Measurements from ENCODE around the gene PTPN2. TPM values are rescaled to one million over a fixed set of nuclear protein-coding genes. Genes with fewer than 3 reads are reported as not detected.
A peak's percentile ranks its signal among the peaks of the same experiment; 100 is the strongest.
"Not testable (repeated sequence)": the region's sequence is repeated elsewhere in the genome, so short reads cannot be mapped to it uniquely, and the experiment has no call there.

PTPN2 gene
- polyA plus RNA-seq, 6 donors from 2014 or later, result 84.6 to 112 (median 99.1) TPM

DNA sequence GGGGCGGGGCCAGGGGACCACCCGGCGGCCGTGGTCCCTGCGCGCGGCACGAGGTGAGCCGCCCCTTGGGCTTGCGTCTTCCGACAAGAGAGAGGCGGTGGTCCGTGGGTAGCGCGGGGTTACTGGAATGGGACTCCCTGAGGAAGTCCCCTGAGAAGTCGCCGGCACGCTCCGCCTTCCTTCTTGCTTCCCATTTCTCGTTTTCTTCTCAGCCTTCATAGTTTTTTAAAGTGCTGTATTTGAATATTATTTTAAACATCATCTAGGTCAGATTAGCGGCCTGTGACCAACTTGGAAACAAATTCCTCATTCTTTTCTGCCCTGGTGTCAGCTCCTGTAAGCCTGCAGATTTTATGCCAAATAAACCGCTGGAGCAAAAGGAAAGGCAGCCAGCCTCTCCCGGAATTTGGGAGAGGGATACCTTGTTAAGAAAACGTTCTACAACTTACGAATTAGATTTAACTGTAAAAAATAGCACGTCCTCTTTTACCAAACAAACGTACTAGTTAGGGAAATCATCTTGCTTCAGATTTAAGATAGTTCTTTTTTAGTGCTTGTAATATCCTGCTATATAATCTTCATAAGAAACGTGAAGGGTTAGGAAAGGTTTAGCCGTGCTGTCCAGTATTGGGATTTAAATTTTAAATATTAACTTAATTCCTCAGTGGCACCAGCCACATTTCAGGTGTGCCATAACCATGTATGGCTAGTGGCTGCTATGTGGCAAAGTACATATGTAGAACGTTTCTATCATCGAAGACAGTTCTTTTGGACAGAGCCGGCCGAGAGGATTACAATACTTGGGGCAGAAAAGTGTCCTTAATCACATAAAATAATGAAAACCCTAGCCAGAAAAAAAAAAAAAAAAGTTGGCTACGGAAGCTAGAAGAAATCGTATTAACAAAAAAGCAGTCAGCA, 628 bp upstream of the PTPN2 start:
- peak overlapping the region; percentile 96 to 99 (median 98) for H3K27ac Mint-ChIP-seq
- peak; percentile 63 for ATAC-seq (ENCODE audit: low read depth in 2 of 2)
- no peaks in the 10 kb centered on the region for H3K9me3 Mint-ChIP-seq
- peaks cover 44 to 63% (median 52%) of the 10 kb centered on the region in 3 donors for H3K4me1 Mint-ChIP-seq
- H3K36me3 Mint-ChIP-seq, result no peaks in the 10 kb centered on the region
- no peaks in the 10 kb centered on the region for H3K27me3 Mint-ChIP-seq
- peak overlapping the region; percentile 79 to 98 (median 90) for H3K4me3 Mint-ChIP-seq
- DNase-seq, result no peak

DNA sequence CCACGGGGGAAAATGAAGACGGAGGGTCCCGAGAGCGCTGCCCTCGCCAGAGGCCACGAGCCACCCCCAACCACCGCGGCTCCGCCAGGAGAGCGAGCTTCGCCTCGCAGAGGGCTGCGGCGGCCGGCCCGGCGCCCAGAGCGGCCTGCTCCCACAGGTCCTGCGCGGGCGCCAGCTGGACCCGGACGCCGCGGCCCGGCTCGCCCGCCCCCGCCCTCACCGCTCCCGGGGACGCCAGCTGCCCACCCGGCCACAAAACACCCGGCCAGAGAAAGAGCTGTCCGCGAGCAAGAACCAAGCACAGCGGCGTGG, 709 bp downstream of the PTPN2 start:
- H3K4me3 Mint-ChIP-seq, result peak overlapping the region; percentile 89 to 98 (median 94)
- ATAC-seq (ENCODE audit: low read depth in 2 of 2), result no peak
- DNase-seq, result no peak
- H3K27ac Mint-ChIP-seq, result peak overlapping the region; percentile 96 to 99 (median 96)
- peaks cover 55 to 76% (median 62%) of the 10 kb centered on the region in 3 donors for H3K4me1 Mint-ChIP-seq
- no peaks in the 10 kb centered on the region for H3K36me3 Mint-ChIP-seq
- H3K9me3 Mint-ChIP-seq, result no peaks in the 10 kb centered on the region
- H3K27me3 Mint-ChIP-seq, result no peaks in the 10 kb centered on the region

DNA sequence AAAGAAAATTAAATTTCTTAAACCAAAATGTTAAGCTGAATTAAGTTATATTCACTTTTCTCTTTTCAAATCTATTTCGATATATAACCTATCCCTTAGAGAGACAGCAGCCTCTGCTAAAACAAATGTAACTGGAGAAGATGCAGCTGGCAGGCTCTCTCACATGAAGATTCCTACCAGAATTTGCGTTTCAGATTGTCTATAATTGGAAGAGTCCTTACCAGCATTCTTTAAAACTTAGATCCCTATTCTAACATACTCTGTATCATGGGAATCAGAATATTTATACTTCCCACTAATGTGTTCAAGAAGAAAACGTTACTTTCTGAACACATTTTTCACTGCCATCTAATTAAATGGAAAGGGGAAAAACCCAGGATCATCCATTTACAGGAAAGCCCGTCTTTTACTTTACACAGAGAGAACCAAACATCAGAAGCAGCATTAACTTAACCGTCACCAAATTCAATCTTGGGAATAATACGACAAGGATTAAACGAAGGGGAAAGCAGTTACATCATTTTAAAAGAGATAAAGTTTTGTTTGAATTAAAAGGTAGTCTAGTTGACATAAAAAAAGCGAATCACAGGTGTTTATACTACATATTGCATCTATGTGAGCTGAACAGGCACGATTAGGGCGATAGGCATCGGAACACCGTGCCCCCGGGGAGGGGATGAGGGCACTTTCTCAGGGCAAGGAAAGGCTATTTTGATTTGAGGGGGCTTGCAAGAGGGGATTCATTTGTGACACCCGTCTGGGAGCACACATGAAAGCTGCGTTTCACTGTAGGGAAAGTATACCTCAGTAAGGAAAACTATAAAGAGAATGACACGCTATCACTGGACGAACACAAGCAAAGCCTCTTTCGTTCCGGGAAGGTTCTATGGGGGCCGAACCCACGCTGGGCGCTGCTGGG, 1.3 kb downstream of the PTPN2 start:
- Mint-ChIP-seq H3K27me3 (no peaks in the 10 kb centered on the region), H3K9me3 (no peaks in the 10 kb centered on the region), H3K4me1 (peaks cover 59 to 79% (median 67%) of the 10 kb centered on the region in 3 donors), H3K36me3 (no peaks in the 10 kb centered on the region), H3K27ac (peak overlapping the region; percentile 79 to 98 (median 96)), H3K4me3 (peak overlapping the region; percentile 85 to 98 (median 94))
- no peak for ATAC-seq (ENCODE audit: low read depth in 2 of 2)
- DNase-seq, result no peak

DNA sequence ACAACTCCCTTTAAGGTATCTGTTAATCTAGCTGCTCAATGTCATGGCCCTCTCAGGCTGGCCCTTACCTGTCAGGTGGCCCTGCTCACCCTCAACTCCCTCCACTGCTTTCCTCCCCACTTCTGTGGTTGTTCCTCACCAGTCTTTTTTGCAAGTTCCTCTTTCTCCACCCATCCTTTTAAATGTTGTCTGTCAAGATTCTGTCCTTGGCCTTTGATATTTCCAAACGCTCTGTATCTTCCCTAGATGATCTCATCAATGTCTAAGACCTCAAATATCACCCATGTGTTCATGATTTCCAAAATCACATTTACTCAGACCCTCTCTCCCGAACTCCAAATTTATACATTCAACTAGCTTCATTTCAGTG, 3.5 kb downstream of the PTPN2 start:
- H3K27ac Mint-ChIP-seq, result peak overlapping the region; percentile 15 to 97 (median 81)
- peaks cover 70 to 78% (median 75%) of the 10 kb centered on the region in 3 donors for H3K4me1 Mint-ChIP-seq
- H3K4me3 Mint-ChIP-seq, result peak overlapping the region; percentile 2 to 98 (median 40)
- H3K27me3 Mint-ChIP-seq, result no peaks in the 10 kb centered on the region
- peak; percentile 41 for DNase-seq
- H3K36me3 Mint-ChIP-seq, result peaks cover 0 to 6% of the 10 kb centered on the region in 2 donors
- H3K9me3 Mint-ChIP-seq, result no peaks in the 10 kb centered on the region
- no peak for ATAC-seq (ENCODE audit: low read depth in 2 of 2)

DNA sequence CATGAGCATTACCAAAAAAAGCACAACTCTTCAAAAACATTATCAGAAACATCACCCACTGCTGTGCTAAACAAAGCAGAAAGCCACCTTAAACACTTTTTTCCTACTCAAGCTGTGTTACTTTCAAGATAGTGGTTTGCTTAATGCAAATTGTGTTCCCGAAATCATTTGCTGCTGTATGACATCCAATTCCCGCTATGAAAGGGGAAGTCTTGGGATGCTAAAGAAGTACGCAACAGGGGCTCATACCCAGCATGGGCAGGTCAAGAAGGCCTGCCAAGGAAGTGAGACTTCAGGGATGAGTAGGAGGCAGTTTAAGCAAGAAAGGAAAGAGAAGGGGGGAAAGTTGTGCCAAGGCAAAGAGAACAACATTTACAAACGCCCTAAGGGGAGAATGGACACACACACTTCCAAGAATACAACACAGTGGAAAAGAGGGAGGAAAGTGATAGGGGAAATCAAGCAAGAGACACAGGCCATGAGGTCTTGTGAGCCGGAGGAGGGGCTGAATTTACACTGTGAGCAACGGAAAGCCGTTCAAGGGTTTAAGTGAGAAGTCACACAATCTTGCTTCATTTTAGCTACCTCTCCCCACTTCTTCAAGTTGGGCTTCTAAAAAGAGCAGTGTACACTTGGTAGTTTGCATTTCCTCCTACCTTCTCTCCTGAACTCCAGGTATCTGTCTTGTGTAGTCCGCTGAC, 4.0 kb downstream of the PTPN2 start:
- no peak for ATAC-seq (ENCODE audit: low read depth in 2 of 2)
- no peaks in the 10 kb centered on the region for H3K9me3 Mint-ChIP-seq
- H3K36me3 Mint-ChIP-seq, result peaks cover 0 to 6% of the 10 kb centered on the region in 2 donors
- H3K4me1 Mint-ChIP-seq, result peaks cover 67 to 77% (median 73%) of the 10 kb centered on the region in 3 donors
- peak overlapping the region; percentile 30 to 97 (median 81) for H3K27ac Mint-ChIP-seq
- DNase-seq, result no peak
- peak overlapping the region; percentile 14 to 98 (median 62) for H3K4me3 Mint-ChIP-seq
- H3K27me3 Mint-ChIP-seq, result no peaks in the 10 kb centered on the region

DNA sequence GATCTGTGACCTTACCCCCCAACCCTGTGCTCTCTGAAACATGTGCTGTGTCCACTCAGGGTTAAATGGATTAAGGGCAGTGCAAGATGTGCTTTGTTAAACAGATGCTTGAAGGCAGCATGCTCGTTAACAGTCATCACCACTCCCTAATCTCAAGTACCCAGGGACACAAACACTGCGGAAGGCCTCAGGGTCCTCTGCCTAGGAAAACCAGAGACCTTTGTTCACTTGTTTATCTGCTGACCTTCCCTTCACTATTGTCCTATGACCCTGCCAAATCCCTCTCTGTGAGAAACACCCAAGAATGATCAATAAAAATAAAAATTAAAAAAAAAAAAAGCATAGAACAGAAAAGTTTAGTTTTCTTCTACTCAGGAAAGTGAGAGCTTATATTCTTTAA, 9.0 kb downstream of the PTPN2 start:
- H3K27ac Mint-ChIP-seq, result peak overlapping the region in 1 of 6 donors; percentile 19
- not testable (repeated sequence) for H3K4me3 Mint-ChIP-seq; H3K36me3 Mint-ChIP-seq; H3K9me3 Mint-ChIP-seq; ATAC-seq (ENCODE audit: low read depth in 2 of 2); H3K27me3 Mint-ChIP-seq; DNase-seq
- H3K4me1 Mint-ChIP-seq, result peaks cover 36 to 47% (median 44%) of the 10 kb centered on the region in 3 donors

DNA sequence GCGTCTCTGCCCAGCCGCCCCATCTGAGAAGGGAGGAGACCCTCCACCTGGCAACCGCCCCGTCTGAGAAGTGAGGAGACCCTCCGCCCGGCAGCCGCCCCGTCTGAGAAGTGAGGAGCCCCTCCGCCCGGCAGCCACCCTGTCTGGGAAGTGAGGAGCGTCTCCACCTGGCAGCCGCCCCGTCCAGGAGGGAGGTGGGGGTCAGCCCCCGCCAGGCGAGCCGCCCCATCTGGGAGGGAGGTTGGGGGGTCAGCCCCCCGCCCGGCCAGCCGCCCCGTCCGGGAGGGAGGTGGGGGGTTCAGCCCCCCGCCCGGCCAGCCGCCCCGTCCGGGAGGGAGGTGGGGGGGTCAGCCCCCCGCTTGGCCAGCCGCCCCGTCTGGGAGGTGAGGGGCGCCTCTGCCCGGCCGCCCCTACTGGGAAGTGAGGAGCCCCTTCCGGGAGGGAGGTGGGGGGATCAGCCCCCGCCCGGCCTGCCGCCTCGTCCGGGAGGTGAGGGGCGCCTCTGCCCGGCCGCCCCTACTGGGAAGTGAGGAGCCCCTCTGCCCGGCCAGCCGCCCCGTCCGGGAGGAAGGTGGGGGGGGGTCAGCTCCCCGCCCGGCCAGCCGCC, 10.0 kb downstream of the PTPN2 start:
- H3K4me3 Mint-ChIP-seq; H3K9me3 Mint-ChIP-seq; DNase-seq; ATAC-seq (ENCODE audit: low read depth in 2 of 2); H3K36me3 Mint-ChIP-seq; H3K27ac Mint-ChIP-seq; H3K27me3 Mint-ChIP-seq: not testable (repeated sequence)
- H3K4me1 Mint-ChIP-seq, result peaks cover 27 to 38% (median 34%) of the 10 kb centered on the region in 3 donors

DNA sequence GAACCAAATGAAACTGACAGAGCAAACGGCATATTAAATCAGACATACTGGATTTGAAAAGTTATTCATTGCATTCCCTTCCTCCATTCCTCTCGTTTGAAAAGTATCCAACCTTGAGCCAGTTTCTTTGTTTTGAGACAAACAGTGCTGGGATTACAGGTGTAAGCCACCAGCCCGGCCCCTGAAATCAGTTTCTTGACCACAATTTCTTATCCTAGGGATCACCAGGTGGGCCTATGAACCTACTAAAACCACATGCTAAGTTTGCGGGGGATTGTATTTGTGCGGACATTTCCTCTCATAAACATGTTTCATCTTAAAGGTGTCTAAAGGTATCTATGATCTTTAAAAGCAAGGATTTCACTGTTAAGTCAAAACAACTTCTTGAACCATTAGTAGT, 11.6 kb downstream of the PTPN2 start:
- ATAC-seq (ENCODE audit: low read depth in 2 of 2), result no peak
- Mint-ChIP-seq H3K4me3 (no peak overlapping the region), H3K27ac (peak overlapping the region in 3 of 6 donors; percentile 20 to 77 (median 59)), H3K9me3 (no peaks in the 10 kb centered on the region), H3K36me3 (peaks cover 0 to 6% of the 10 kb centered on the region in 2 donors), H3K4me1 (peaks cover 23 to 32% (median 30%) of the 10 kb centered on the region in 3 donors), H3K27me3 (no peaks in the 10 kb centered on the region)
- no peak for DNase-seq

DNA sequence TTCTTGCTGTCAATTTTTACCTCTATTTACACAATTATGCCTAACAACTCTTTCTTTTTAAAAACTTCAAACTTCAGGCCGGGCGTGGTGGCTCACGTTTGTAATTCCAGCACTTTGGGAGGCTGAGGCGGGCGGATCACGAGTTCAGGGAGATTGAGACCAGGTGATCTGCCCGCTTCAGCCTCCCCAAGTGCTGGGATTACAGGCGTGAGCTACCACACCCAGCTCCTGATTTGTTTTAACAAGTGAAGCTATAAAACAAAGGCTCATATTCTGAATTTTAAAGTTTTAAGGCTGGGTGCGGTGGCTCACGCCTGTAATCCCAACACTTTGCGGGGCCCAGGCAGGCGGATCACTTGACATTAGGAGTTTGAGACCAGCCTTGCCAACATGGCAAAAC, 15.5 kb downstream of the PTPN2 start:
- ATAC-seq (ENCODE audit: low read depth in 2 of 2) (no peak), DNase-seq (no peak)
- H3K9me3 Mint-ChIP-seq, result no peaks in the 10 kb centered on the region
- H3K4me1 Mint-ChIP-seq, result peaks cover 14 to 25% (median 22%) of the 10 kb centered on the region in 3 donors
- H3K4me3 Mint-ChIP-seq, result no peak overlapping the region
- H3K36me3 Mint-ChIP-seq, result no peaks in the 10 kb centered on the region
- peak overlapping the region in 2 of 6 donors; percentile 6 to 70 for H3K27ac Mint-ChIP-seq
- no peaks in the 10 kb centered on the region for H3K27me3 Mint-ChIP-seq

DNA sequence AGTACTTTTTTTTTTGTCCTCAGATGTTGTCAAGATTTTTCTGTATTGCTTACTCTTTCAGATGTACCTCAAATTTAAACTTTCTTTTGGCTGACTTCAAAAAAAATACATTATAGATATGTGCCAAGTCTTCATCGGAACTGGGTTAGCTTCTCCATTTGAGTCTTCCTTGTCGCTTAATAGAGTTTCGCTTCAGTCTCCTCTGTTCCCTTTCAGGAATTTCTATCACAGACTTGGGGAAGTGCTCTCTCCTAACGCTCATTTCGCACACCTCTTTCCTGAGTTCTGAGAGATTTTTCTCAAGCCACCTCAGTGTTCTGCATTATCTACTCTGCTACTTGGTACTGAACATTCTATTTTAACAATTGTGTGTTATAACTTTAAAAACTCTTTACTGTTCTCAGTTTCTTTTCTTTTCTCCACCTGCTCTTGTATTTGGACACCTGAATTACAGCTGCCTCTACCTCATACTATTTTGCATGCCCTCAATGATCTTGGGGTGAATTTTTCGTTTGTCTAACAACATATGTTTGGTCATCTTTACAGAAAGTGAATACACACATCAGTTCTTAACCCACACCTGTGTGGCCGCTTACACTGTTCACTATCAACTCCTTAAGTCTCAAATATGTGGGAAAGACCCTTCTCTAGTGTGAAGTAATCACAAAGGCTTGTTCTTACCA, 16.5 kb downstream of the PTPN2 start:
- Mint-ChIP-seq H3K27ac (peak overlapping the region in 4 of 6 donors; percentile 23 to 58 (median 38)), H3K36me3 (no peaks in the 10 kb centered on the region), H3K4me1 (peaks cover 24 to 34% (median 32%) of the 10 kb centered on the region in 3 donors), H3K4me3 (no peak overlapping the region), H3K27me3 (no peaks in the 10 kb centered on the region), H3K9me3 (no peaks in the 10 kb centered on the region)
- DNase-seq (no peak), ATAC-seq (ENCODE audit: low read depth in 2 of 2) (no peak)

DNA sequence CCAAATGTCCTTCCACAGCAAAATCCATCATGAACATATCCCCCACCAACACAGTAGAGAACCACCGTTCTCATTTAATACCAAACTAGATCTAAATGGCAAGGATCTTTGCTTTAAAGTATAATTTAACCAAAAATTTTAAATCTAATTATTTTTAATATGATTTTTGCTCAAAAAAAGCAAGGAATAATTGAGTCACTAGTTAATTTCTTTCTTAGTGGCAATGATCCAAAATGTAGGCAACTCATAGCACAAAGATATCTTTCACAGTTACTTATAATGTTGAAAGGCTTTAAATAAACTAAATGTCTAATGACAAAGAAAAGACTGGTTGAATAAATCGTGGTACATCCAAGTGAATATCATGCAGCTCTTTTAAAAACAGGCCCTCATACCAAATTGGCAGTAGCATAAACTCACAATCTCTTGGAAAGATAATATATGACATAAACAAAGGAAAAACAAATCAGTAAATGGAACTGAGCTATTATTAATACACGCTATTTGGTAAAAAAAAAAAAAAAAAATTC, 20.3 kb downstream of the PTPN2 start:
- Mint-ChIP-seq H3K27me3 (no peaks in the 10 kb centered on the region), H3K36me3 (no peaks in the 10 kb centered on the region), H3K4me3 (no peak overlapping the region), H3K4me1 (peaks cover 40 to 56% (median 47%) of the 10 kb centered on the region in 3 donors), H3K27ac (peak overlapping the region in 4 of 6 donors; percentile 7 to 78 (median 48)), H3K9me3 (no peaks in the 10 kb centered on the region)
- DNase-seq (no peak), ATAC-seq (ENCODE audit: low read depth in 2 of 2) (no peak)

DNA sequence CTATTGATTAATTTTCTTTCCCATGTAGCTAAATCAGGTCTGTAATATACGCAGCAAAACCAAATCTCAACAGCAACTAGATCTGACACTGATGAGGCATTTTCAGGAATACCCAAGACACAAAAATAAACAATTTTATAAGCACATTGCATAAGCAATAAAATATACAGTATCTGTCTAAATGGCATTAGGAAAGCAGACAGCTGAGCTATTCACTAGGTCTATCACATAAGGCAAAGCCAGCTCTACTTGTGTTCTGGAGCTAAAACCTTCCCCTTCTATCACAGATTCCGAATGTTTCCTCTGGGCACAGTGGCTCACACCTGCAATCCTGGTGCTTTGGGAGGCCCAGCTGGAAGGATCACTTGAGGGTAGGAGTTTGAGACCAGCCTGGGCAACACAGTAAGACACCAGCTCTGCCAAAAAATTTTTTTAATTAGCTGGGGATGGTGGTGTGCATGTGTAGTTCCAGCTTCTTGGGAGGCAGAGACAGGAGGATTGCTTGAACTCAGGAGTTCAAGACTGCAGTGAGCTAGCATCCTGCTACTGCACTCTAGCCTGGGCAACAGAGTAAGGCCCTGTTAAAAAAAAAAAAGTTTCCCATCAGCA, 21.1 kb downstream of the PTPN2 start:
- Mint-ChIP-seq H3K9me3 (no peaks in the 10 kb centered on the region), H3K27ac (peak overlapping the region; percentile 0 to 85 (median 68)), H3K27me3 (no peaks in the 10 kb centered on the region), H3K4me3 (peak overlapping the region in 2 of 8 donors; percentile 7 to 27), H3K4me1 (peaks cover 42 to 60% (median 44%) of the 10 kb centered on the region in 3 donors), H3K36me3 (no peaks in the 10 kb centered on the region)
- DNase-seq (no peak), ATAC-seq (ENCODE audit: low read depth in 2 of 2) (no peak)
